K562 (cell line): Measurements from ENCODE around the gene COL6A1. TPM values are rescaled to one million over a fixed set of nuclear protein-coding genes. Genes with fewer than 3 reads are reported as not detected.

Source experiments
- ATAC-seq: fragments of 200-7000 bp; cut with Tn5 transposase; 3 replicates; pipeline ENCODE4 v1.9.1; 2020; ENCODE audit warnings: moderate library complexity
- BruUV-seq: library from RNA; stranded (reverse); fragments of 400-500 nt; replicated peaks from 2 replicates; lab custom pipeline; 2021; lab: Mats Ljungman, UMichigan
- CTCF ChIA-PET: fragments of 300-600 bp; formaldehyde crosslinking; extraction: SDS; loops from one replicate; lab custom pipeline; 2021; ENCODE audit warnings: low intra/inter-chr PET ratio; lab: Yijun Ruan, JAX
- POLR2A ChIA-PET: fragments of 300-600, 350-650 bp; sonication (Branson Sonifier 250); formaldehyde crosslinking; extraction: SDS; loops from one replicate; lab custom pipeline; 2021; ENCODE audit warnings: antibody characterized with exemption, inconsistent platforms; lab: Yijun Ruan, JAX
- DNase-seq, 4 experiments: peaks; one replicate each; pipeline versions ENCODE4 v3.0.0 to v3.0.0-alpha.2; 2011 to 2018; ENCODE audit warnings: low spot score in 3 of 4, mixed read lengths in 3 of 4; ENCODE audit errors: extremely low read depth in 1 of 4
- FAIRE-seq: peaks from 2 replicates; lab custom pipeline; 2011; peaks lifted over from hg19 to GRCh38; lab: Jason Lieb, UNC
- H2AFZ ChIP-seq: 2 replicates; pipeline ENCODE4 v1.6.0; 2011; ENCODE audit warnings: low read depth, low read length, control low read depth, inconsistent platforms
- H3K27ac ChIP-seq: fragments of 200-600 bp; 3 replicates; pipeline ENCODE4 v1.8.0; 2011; ENCODE audit warnings: low read depth, mild to moderate bottlenecking, control low read depth, inconsistent platforms, low read length, moderate library complexity, mixed read lengths; ENCODE audit errors: extremely low read depth
- H3K27me3 ChIP-seq, 2 experiments: fragments of 300-600 bp in 1 of 2; 2 replicates in 1 of 2; 3 replicates in 1 of 2; pipeline versions ENCODE4 v1.6.0 to v1.8.0; 2011; ENCODE audit warnings: inconsistent platforms in 2 of 2, low read length in 2 of 2, mild to moderate bottlenecking in 1 of 2, mixed read lengths in 1 of 2, moderate library complexity in 1 of 2; ENCODE audit not compliant: control insufficient read depth in 2 of 2, insufficient read depth in 2 of 2
- H3K36me3 ChIP-seq: fragments of 300-600 bp; 3 replicates; pipeline ENCODE4 v1.8.0; 2011; ENCODE audit warnings: mild to moderate bottlenecking, low read length, inconsistent platforms; ENCODE audit not compliant: control insufficient read depth, insufficient read depth
- H3K4me1 ChIP-seq, 2 experiments: fragments of 200-600 bp in 1 of 2; replicated peaks in 1 of 2; 2 replicates in 1 of 2; 3 replicates in 1 of 2; pipeline versions ENCODE4 v1.5.1 to v1.8.0; 2011; ENCODE audit warnings: inconsistent platforms in 2 of 2, low read length in 2 of 2, mild to moderate bottlenecking in 1 of 2, mixed read lengths in 1 of 2, moderate library complexity in 1 of 2; ENCODE audit not compliant: control insufficient read depth in 2 of 2, insufficient read depth in 2 of 2
- H3K4me2 ChIP-seq: 2 replicates; pipeline ENCODE4 v1.6.1; 2011; ENCODE audit warnings: low read length, control low read depth, inconsistent platforms, mixed read lengths; ENCODE audit not compliant: insufficient read depth
- H3K4me3 ChIP-seq: fragments of 200-600 bp; sonication (generic), shearing (Covaris generic); 2 replicates; pipeline ENCODE4 v1.5.1; 2016; ENCODE audit warnings: control low read depth, inconsistent platforms
- H3K79me2 ChIP-seq: fragments of 200-600 bp; 3 replicates; pipeline ENCODE4 v1.8.0; 2011; ENCODE audit warnings: low read length, inconsistent platforms; ENCODE audit not compliant: control insufficient read depth, insufficient read depth
- H3K9ac ChIP-seq, 2 experiments: 2 replicates each; pipeline versions ENCODE4 v1.6.0 to v1.6.1; 2011; ENCODE audit warnings: low read depth in 2 of 2, low read length in 2 of 2, control low read depth in 1 of 2, inconsistent platforms in 1 of 2, mild to moderate bottlenecking in 1 of 2, mixed read lengths in 1 of 2; ENCODE audit not compliant: insufficient read depth in 1 of 2
- H3K9me1 ChIP-seq: one replicate; pipeline ENCODE4 v1.6.0; 2011; ENCODE audit warnings: inconsistent platforms, mild to moderate bottlenecking, low read length, moderate library complexity; ENCODE audit not compliant: control insufficient read depth, insufficient read depth
- H3K9me3 ChIP-seq: replicated peaks from 2 replicates; pipeline ENCODE4 v1.5.1; 2011; ENCODE audit warnings: low read depth, low read length, inconsistent platforms; ENCODE audit not compliant: control insufficient read depth, insufficient read depth
- H4K20me1 ChIP-seq: replicated peaks from 2 replicates; pipeline ENCODE4 v1.6.1; 2011; ENCODE audit warnings: low read length, inconsistent platforms, mixed read lengths; ENCODE audit not compliant: control insufficient read depth, insufficient read depth
- ARID1B ChIP-seq: fragments of 450-650 bp; IDR thresholded peaks from 2 replicates; pipeline ENCODE4 v1.6.1; 2016; ENCODE audit warnings: antibody characterized with exemption, mild to moderate bottlenecking, inconsistent platforms
- CBFB ChIP-seq: sonication (generic); formaldehyde crosslinking; IDR thresholded peaks from 2 replicates; pipeline ENCODE4 v1.4.0; 2020; ENCODE audit warnings: mild to moderate bottlenecking, missing genetic modification reagents
- CREBBP ChIP-seq: IDR thresholded peaks from one replicate; pipeline ENCODE4 v1.6.1; 2012; ENCODE audit warnings: low read depth, mild to moderate bottlenecking, control low read depth, inconsistent platforms, low read length
- DACH1 ChIP-seq: fragments of 450-650 bp; IDR thresholded peaks from 2 replicates; pipeline ENCODE4 v1.6.1; 2018; ENCODE audit not compliant: partially characterized antibody
- ESRRA ChIP-seq: fragments of 450-650 bp; IDR thresholded peaks from 2 replicates; pipeline ENCODE4 v1.6.1; 2014; ENCODE audit warnings: low read depth, mild to moderate bottlenecking, moderate library complexity, borderline replicate concordance
- FOXJ3 ChIP-seq: sonication (generic); formaldehyde crosslinking; IDR thresholded peaks from 2 replicates; pipeline ENCODE4 v1.4.0; 2020; ENCODE audit warnings: mild to moderate bottlenecking, missing genetic modification reagents
- KAT8 ChIP-seq: fragments of 450-650 bp; IDR thresholded peaks from 2 replicates; pipeline ENCODE4 v1.6.1; 2016; ENCODE audit warnings: low read depth, mild to moderate bottlenecking
- RFX7 ChIP-seq: fragments of 250-450 bp; sonication (Bioruptor Pico); IDR thresholded peaks from 2 replicates; pipeline ENCODE4 v1.5.1; 2021; ENCODE audit warnings: mild to moderate bottlenecking
- RUNX1 ChIP-seq: sonication (generic); IDR thresholded peaks from 2 replicates; pipeline ENCODE4 v1.6.1; 2016; ENCODE audit warnings: antibody characterized with exemption, low read depth
- TBL1XR1 ChIP-seq, 2 experiments: IDR thresholded peaks; 2 replicates each; pipeline ENCODE4 v1.6.1; 2012; ENCODE audit warnings: improper control_type of control experiment in 2 of 2, low read length in 2 of 2, mild to moderate bottlenecking in 1 of 2
- ZNF23 ChIP-seq: fragments of 250-450 bp; sonication (Bioruptor Pico); IDR thresholded peaks from 2 replicates; pipeline ENCODE4 v1.4.0; 2020; ENCODE audit warnings: mild to moderate bottlenecking
- ZNF586 ChIP-seq: fragments of 450-650 bp; formaldehyde crosslinking; conservative IDR thresholded peaks from 2 replicates; pipeline ENCODE4 v1.4.0; 2020; ENCODE audit warnings: mild to moderate bottlenecking, moderate library complexity
- WGBS: fragments of 100-300 bp; shearing (Covaris generic); methylation state at CpG from one replicate; pipeline ENCODE4 v1.1.6; 2016; ENCODE audit warnings: low coverage, mixed read lengths; ENCODE audit not compliant: insufficient coverage; ENCODE audit errors: missing lambda C conversion rate; 5-methylcytosine and 5-hydroxymethylcytosine counted together
- in situ Hi-C: fragments of 300-500 bp; cut with MboI; formaldehyde crosslinking; loops from 4 replicates; pipeline ENCODE4 v1.15.0; 2018; ENCODE audit warnings: inconsistent platforms, mixed read lengths
- intact Hi-C: fragments of 100-400 bp; cut with micrococcal nuclease; formaldehyde crosslinking; loops from 2 replicates; pipeline ENCODE4 v1.14.2; 2022
- polyA plus RNA-seq, 8 experiments: library from polyadenylated mRNA; depleted of rRNA in 4 of 8; stranded (reverse) in 5 of 8; unstranded in 3 of 8; fragments of >200 nt; fragmentation: Nextera tagmentation in 2 of 8; fragmentation: Illumina TruSeq in 1 of 8; extraction: Ambion mirVana in 2 of 8; extraction: Trizol in 1 of 8; gene quantifications; 2 replicates each; pipeline versions ENCODE4 v1.2.1 to v1.2.3, GENCODE V29; 2011 to 2014; ENCODE audit warnings: inconsistent platforms in 1 of 8, missing spikeins in 1 of 8
- total RNA-seq, 7 experiments: library from RNA; depleted of rRNA in 6 of 7; stranded (reverse); fragments of >200 nt in 6 of 7; fragmentation: Illumina TruSeq in 2 of 7; extraction: Trizol in 2 of 7; gene quantifications; 2 replicates each; pipeline versions ENCODE4 v1.2.1 to v1.2.3, GENCODE V29; 2011 to 2021; ENCODE audit warnings: low replicate concordance in 1 of 7
- TF ChIP-seq, protein P1 (sequence below), 2 experiments: fragments of 250-450 bp in 1 of 2; fragments of 450-650 bp in 1 of 2; sonication (Bioruptor Pico) in 1 of 2; IDR thresholded peaks; 2 replicates each; pipeline versions ENCODE4 v1.6.1 to v1.8.0; 2016 to 2021; ENCODE audit warnings: mild to moderate bottlenecking in 2 of 2, moderate library complexity in 2 of 2, missing compliant biosample characterization in 1 of 2, missing genetic modification characterization in 1 of 2
- TF ChIP-seq, protein P2 (sequence below), 2 experiments: IDR thresholded peaks; 2 replicates each; pipeline ENCODE4 v1.6.1; 2011; ENCODE audit warnings: borderline replicate concordance in 1 of 2, control low read depth in 1 of 2, low read depth in 1 of 2, low read length in 1 of 2, mild to moderate bottlenecking in 1 of 2, mixed read lengths in 1 of 2, moderate library complexity in 1 of 2; ENCODE audit not compliant: insufficient read depth in 1 of 2, insufficient read length in 1 of 2, poor library complexity in 1 of 2, severe bottlenecking in 1 of 2; ENCODE audit errors: extremely low read depth in 1 of 2
- TF ChIP-seq, protein P3 (sequence below): fragments of 450-650 bp; IDR thresholded peaks from 2 replicates; pipeline ENCODE4 v1.7.0; 2016; ENCODE audit warnings: borderline replicate concordance
- TF ChIP-seq, protein P4 (sequence below): sonication (generic); formaldehyde crosslinking; IDR thresholded peaks from 2 replicates; pipeline ENCODE4 v1.8.1; 2023; ENCODE audit warnings: mild to moderate bottlenecking, missing genetic modification reagents

COL6A1 gene
- total and polyA plus RNA-seq, 9 of the 15 experiments (the other 6 are each of a cell fraction or from before 2014, with no cell fraction given) = 0.07 to 1.3 (median 0.14) TPM; not detected in 3

DNA sequence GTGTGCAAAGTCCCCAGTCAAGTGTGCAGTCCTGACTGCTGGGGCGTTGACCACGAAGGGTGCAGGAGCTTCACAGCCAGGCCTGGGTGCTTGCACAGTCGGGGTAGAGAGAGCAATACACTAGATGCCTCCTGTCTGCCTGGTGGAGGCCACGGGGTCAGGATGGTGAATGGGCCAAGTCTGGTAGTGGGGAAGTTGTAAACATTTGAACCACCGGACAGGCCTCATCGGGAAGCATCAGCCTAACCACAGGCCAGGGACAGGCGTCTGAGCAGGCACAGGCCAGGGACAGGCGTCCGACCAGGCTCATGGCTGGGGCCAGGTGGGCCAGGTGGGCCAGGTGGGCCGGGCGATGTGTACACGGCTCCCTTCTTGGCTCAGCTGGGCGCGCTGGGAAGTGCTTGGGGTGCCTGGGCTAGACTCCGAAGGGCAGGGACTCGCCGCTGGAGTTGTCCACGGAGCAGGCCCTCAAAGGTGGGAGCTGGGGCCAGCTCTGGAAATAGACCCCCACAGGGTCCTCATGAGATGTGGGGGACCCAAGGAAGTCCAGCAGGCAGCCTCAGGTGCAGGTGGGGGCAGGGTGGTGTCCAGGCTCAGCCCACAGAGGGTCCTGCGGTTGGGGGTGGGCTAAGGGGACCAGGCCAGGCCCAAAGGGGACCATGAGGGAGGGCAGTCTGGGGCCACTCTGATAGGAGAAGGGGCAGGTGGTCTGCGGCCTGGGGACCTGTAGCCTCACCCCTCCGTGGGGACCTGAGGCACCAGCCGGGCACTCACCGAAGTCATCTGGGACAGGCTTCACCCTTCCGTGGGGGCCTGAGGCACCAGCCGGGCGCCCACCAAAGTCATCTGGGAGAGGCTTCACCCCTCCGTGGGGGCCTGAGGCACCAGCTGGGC, 15.0 kb downstream of the COL6A1 start:
- peaks cover 13% of the 10 kb centered on the region for H4K20me1 ChIP-seq
- no peaks in the 10 kb centered on the region for H3K9me3 ChIP-seq
- H3K4me2 ChIP-seq = no peak overlapping the region
- POLR2A ChIA-PET = interaction anchor here (0.6 to 2.1 kb wide), 4 partner anchors 15 to 117 kb away, joined by 3 to 5 read pairs (median 3); partner anchors contain the start of gene COL6A1
- no peak overlapping the region for H3K9ac ChIP-seq
- in situ Hi-C loops = no loop called here
- TF ChIP-seq ZNF586 (CRISPR knock-in tag) (no peak), RUNX1 (no peak), CBFB (CRISPR knock-in tag) (no peak), ARID1B (no peak), ESRRA (no peak), ZNF23 (CRISPR knock-in tag) (no peak), KAT8 (no peak), FOXJ3 (no peak), RFX7 (CRISPR knock-in tag) (no peak), DACH1 (no peak), TBL1XR1 (IDR thresholded peaks at IDR 0.05; ENCODE audit: low read length in 2 of 2) (no peak), CREBBP (no peak)
- TF ChIP-seq, protein P1, sequence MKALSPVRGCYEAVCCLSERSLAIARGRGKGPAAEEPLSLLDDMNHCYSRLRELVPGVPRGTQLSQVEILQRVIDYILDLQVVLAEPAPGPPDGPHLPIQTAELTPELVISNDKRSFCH (CRISPR knock-in tag; IDR thresholded peaks at IDR 0.05) = no peak
- TF ChIP-seq, protein P1 (tag; IDR thresholded peaks at IDR 0.05) = no peak
- TF ChIP-seq, protein P2, sequence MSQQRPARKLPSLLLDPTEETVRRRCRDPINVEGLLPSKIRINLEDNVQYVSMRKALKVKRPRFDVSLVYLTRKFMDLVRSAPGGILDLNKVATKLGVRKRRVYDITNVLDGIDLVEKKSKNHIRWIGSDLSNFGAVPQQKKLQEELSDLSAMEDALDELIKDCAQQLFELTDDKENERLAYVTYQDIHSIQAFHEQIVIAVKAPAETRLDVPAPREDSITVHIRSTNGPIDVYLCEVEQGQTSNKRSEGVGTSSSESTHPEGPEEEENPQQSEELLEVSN (IDR thresholded peaks at IDR 0.05; ENCODE audit: borderline replicate concordance in 1 of 2, extremely low read depth in 1 of 2, insufficient read depth in 1 of 2, insufficient read length in 1 of 2, low read depth in 1 of 2, low read length in 1 of 2, poor library complexity in 1 of 2, severe bottlenecking in 1 of 2) = no peak
- TF ChIP-seq, protein P3, sequence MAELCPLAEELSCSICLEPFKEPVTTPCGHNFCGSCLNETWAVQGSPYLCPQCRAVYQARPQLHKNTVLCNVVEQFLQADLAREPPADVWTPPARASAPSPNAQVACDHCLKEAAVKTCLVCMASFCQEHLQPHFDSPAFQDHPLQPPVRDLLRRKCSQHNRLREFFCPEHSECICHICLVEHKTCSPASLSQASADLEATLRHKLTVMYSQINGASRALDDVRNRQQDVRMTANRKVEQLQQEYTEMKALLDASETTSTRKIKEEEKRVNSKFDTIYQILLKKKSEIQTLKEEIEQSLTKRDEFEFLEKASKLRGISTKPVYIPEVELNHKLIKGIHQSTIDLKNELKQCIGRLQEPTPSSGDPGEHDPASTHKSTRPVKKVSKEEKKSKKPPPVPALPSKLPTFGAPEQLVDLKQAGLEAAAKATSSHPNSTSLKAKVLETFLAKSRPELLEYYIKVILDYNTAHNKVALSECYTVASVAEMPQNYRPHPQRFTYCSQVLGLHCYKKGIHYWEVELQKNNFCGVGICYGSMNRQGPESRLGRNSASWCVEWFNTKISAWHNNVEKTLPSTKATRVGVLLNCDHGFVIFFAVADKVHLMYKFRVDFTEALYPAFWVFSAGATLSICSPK = no peak
- TF ChIP-seq, protein P4, sequence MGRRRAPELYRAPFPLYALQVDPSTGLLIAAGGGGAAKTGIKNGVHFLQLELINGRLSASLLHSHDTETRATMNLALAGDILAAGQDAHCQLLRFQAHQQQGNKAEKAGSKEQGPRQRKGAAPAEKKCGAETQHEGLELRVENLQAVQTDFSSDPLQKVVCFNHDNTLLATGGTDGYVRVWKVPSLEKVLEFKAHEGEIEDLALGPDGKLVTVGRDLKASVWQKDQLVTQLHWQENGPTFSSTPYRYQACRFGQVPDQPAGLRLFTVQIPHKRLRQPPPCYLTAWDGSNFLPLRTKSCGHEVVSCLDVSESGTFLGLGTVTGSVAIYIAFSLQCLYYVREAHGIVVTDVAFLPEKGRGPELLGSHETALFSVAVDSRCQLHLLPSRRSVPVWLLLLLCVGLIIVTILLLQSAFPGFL (CRISPR knock-in tag) = no peak
- ATAC-seq (no peak), DNase-seq (no peak), FAIRE-seq (no peak)
- no peaks in the 10 kb centered on the region for H3K9me1 ChIP-seq
- intact Hi-C loops = no loop called here
- H3K36me3 ChIP-seq = no peaks in the 10 kb centered on the region
- no peak overlapping the region for H3K27ac ChIP-seq
- no peaks in the 10 kb centered on the region for H3K79me2 ChIP-seq
- H3K4me1 ChIP-seq = peaks cover 0 to 66% of the 10 kb centered on the region in 2 experiments; a peak in 2 of 5 replicates
- no peak overlapping the region for H2AFZ ChIP-seq
- H3K4me3 ChIP-seq = no peak overlapping the region
- no TSS peak for BruUV-seq
- WGBS = 3% methylated on average over 26 of the region's 27 CpGs
- H3K27me3 ChIP-seq = peaks cover 45 to 81% of the 10 kb centered on the region in 2 experiments
- CTCF ChIA-PET = no interaction called here
